Measurements from ENCODE around the gene KDM4B. TPM values are rescaled to one million over a fixed set of nuclear protein-coding genes. Genes with fewer than 3 reads are reported as not detected.

Gene KDM4B
- total RNA-seq, 8 experiments from 2014 or later, result 15.7 to 48.0 (median 33.0) TPM

- Histone ChIP-seq H3K4me3 (no peak overlapping the region), H3K27ac (peak overlapping the region; percentile 52 to 67), H3K4me1 (replicated peaks in 1 of 2) (peaks cover 67 to 69% of the 10 kb centered on the region in 2 donors)
- no peak for ATAC-seq (replicated peaks in 6 of 8)
- 80 to 97% (median 94%) methylated on average over 1 to 9 of the region's 44 CpGs; no CpG with 5 or more reads in 4 of the 10 experiments for WGBS, 10 experiments
- in situ Hi-C loops (cut with MboI; ENCODE audit: low pct_unique_long_range_greater_than_20kb in 2 of 9, low sequenced_read_pairs in 9 of 9, unreplicated experiment in 9 of 9), result no loop called here
Observed at GRCh38 chr19:5076440-5077208, 107.7 kb downstream of the KDM4B start.

GRCh38 chr19:5077209-5077515 lies 108.2 kb downstream of the KDM4B start:
- Histone ChIP-seq H3K4me3 (no peak overlapping the region), H3K27ac (peak overlapping the region; percentile 52 to 67), H3K4me1 (replicated peaks in 1 of 2) (peaks cover 70% of the 10 kb centered on the region in 2 donors)
- no peak for ATAC-seq (replicated peaks in 6 of 8)
- in situ Hi-C loops (cut with MboI; ENCODE audit: low pct_unique_long_range_greater_than_20kb in 2 of 9, low sequenced_read_pairs in 9 of 9, unreplicated experiment in 9 of 9), result no loop called here
- WGBS, 10 experiments, result 100% methylated on average over 4 of the region's 19 CpGs; no CpG with 5 or more reads in 9 of the 10 experiments

DNA sequence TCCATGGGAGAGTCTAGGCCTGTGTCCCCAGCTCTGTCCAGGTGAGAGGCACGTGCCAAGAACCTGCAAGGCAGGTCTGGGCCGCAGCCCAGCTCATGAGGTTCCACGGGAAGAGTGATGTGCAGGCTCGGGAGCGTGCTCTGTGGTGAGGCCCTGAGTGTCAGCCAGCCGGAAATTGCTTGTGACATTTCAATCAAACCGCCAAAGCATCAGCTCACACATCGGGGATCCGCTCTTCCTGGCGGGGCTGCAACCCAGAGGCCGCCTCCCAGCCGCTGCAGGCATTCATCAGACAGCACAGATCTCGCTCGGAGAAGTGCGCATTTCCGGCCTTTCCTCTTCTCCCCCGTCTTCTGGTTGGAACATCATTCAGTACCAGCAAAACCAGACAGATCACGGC lies 109.3 kb downstream of the KDM4B start:
- WGBS, 10 experiments, result 40 to 100% (median 70%) methylated on average over 1 to 7 of the region's 18 CpGs; no CpG with 5 or more reads in 4 of the 10 experiments
- H3K27ac ChIP-seq, result peak overlapping the region; percentile 67 to 74
- no peak overlapping the region for H3K4me3 ChIP-seq
- in situ Hi-C loops (cut with MboI; ENCODE audit: low pct_unique_long_range_greater_than_20kb in 2 of 9, low sequenced_read_pairs in 9 of 9, unreplicated experiment in 9 of 9), result no loop called here
- H3K4me1 ChIP-seq (replicated peaks in 1 of 2), result peaks cover 73 to 74% of the 10 kb centered on the region in 2 donors
- ATAC-seq (replicated peaks in 6 of 8), result peak in 5 of 8 experiments; percentile 37 to 79 (median 58)

DNA sequence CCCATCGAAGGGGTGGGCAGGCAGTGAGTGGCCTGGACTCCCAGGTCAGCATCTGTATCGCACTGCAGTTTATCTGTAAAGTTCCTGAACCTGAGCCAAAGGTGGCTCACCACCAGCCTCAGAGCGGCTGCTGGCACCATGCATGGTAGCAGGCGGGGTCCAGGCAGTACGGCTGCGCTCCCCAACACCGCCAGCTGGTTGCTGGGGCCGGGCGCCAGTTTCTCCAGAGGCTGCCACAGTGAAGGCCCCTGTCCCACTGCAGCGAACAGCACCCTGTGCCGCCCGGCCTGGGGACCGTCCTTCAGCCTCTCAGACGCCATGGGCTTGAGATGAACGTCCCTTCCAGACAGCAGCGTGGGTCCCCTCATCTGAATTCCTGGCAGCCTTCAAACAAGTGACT lies 109.8 kb downstream of the KDM4B start:
- peak in 1 of 8 experiments; percentile 1 for ATAC-seq (replicated peaks in 6 of 8)
- peaks cover 72 to 74% of the 10 kb centered on the region in 2 donors for H3K4me1 ChIP-seq (replicated peaks in 1 of 2)
- H3K27ac ChIP-seq, result peak overlapping the region; percentile 67 to 74
- WGBS, 10 experiments, result 89 to 100% (median 90%) methylated on average over 2 to 7 of the region's 16 CpGs; no CpG with 5 or more reads in 7 of the 10 experiments
- in situ Hi-C loops (cut with MboI; ENCODE audit: low pct_unique_long_range_greater_than_20kb in 2 of 9, low sequenced_read_pairs in 9 of 9, unreplicated experiment in 9 of 9), result no loop called here
- H3K4me3 ChIP-seq, result no peak overlapping the region

DNA sequence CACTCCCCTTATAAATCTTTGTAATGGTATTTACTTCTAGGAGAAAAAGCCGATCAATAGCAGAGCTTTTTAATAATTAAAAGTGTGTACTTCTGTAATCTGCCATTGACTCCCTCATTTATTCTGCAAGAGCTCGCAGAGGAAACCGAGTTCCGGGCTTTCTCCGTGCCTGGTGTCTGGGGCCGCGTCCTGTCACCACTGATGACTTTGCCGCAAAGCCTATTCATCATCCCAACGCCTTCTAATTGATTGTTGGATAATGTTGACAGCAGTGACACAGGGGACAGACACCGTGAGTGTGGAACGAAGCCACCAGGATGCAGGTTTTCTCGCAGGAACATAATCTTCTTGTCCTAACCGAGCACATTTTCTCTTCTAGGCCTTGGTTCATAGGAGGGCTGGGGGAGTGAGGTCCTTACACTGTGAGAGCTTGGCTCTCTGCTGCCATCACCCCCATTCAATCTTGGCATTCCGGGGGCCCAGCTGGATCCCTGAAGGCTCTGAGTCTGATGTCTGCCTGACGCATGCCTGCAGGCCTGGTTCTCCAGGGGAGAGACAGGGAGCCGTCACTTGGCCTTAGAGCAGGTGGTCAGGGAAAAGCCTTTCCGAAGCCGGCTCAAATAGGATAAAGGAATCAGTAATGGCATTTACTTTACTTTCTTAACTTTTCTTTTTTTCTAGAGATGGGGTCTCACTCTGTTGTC lies 110.3 kb downstream of the KDM4B start:
- Histone ChIP-seq H3K27ac (peak overlapping the region; percentile 67 to 74), H3K4me1 (replicated peaks in 1 of 2) (peaks cover 69 to 73% of the 10 kb centered on the region in 2 donors), H3K4me3 (no peak overlapping the region)
- in situ Hi-C loops (cut with MboI; ENCODE audit: low pct_unique_long_range_greater_than_20kb in 2 of 9, low sequenced_read_pairs in 9 of 9, unreplicated experiment in 9 of 9), result no loop called here
- WGBS, 10 experiments, result 60 to 100% (median 85%) methylated on average over 1 to 10 of the region's 18 CpGs; no CpG with 5 or more reads in 1 of the 10 experiments
- peak in 3 of 8 experiments; percentile 2 to 6 (median 2) for ATAC-seq (replicated peaks in 6 of 8)

DNA sequence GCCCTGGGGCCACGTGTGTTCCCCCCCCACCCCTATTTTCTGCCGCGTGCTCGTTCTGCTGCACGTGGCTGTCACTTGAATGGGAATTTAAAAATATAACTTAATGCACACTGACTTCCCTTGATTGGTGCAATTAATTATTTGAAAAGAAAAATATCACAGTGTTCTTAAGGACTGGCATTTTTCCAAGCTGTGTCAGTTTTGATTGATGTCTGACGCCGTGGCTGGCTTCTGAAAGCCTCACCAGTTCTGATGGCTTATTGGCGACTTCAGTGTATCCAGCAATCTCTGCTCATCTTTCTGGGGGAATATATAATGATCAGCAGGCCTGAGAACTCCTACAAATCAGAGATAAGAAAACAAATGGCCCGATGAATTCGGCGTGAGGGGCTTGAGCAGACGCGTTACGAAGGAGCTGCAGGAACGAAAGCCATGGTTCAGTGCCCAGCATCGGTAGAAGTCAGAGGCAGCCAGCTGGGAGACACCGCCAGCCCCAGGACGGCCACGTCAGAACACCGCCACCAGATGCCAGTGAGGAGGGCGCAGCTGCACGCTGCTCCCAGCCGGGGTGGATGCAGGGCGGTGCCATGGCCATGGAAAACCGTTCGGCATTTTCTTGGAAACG lies 111.2 kb downstream of the KDM4B start:
- Histone ChIP-seq H3K4me1 (replicated peaks in 1 of 2) (peaks cover 60 to 64% of the 10 kb centered on the region in 2 donors), H3K4me3 (no peak overlapping the region), H3K27ac (peak overlapping the region; percentile 67 to 74)
- 36 to 100% (median 89%) methylated on average over 1 to 14 of the region's 27 CpGs; no CpG with 5 or more reads in 1 of the 10 experiments for WGBS, 10 experiments
- in situ Hi-C loops (cut with MboI; ENCODE audit: low pct_unique_long_range_greater_than_20kb in 2 of 9, low sequenced_read_pairs in 9 of 9, unreplicated experiment in 9 of 9), result no loop called here
- no peak for ATAC-seq (replicated peaks in 6 of 8)

GRCh38 chr19:5080809-5081208 lies 111.9 kb downstream of the KDM4B start:
- Histone ChIP-seq H3K4me1 (replicated peaks in 1 of 2) (peaks cover 54 to 59% of the 10 kb centered on the region in 2 donors), H3K4me3 (no peak overlapping the region), H3K27ac (peak overlapping the region; percentile 67 to 74)
- in situ Hi-C loops (cut with MboI; ENCODE audit: low pct_unique_long_range_greater_than_20kb in 2 of 9, low sequenced_read_pairs in 9 of 9, unreplicated experiment in 9 of 9), result no loop called here
- ATAC-seq (replicated peaks in 6 of 8), result no peak
- WGBS, 10 experiments, result 78 to 100% (median 94%) methylated on average over 2 to 13 of the region's 19 CpGs; no CpG with 5 or more reads in 1 of the 10 experiments

DNA sequence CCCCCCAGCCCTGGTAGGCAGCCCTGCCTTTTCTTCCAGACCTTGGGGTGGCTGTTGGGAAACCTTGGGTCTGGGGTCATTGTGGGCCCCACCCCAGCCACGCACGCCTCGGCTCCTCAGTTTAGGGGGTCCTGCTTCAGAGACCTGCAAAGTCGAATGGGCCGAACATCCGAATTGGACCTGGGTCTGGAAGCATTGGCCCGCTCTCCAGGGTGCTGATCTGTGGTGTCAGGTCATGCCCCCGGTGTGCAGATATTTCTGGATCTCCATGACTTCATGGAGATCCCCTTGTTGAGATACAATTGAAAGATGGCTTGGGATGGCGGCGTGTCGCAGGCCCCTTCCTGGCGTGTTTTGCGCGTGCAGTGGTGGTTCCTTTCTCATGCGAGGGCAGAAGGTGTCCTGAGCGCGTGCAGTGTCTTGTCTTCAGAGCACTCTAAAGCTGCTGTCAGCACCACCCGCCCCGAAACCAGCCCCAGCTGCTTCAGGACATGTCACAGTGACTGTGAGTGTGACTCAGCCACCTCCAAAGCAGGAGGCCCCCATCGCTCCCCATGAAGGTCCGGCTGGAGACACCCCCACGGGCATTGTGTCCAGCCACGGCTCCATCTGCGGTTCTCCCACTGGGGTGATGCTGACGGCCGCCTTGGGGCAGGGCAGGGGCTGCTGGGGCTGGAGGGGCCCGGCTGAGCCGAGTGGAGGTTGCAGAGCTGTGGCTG lies 112.7 kb downstream of the KDM4B start:
- Histone ChIP-seq H3K4me1 (replicated peaks in 1 of 2) (peaks cover 54 to 59% of the 10 kb centered on the region in 2 donors), H3K27ac (peak overlapping the region; percentile 6 to 59), H3K4me3 (no peak overlapping the region)
- WGBS, 10 experiments, result 90 to 100% (median 94%) methylated on average over 2 to 6 of the region's 28 CpGs; no CpG with 5 or more reads in 4 of the 10 experiments
- ATAC-seq (replicated peaks in 6 of 8), result peak in 5 of 8 experiments; percentile 28 to 65 (median 49)
- in situ Hi-C loops (cut with MboI; ENCODE audit: low pct_unique_long_range_greater_than_20kb in 2 of 9, low sequenced_read_pairs in 9 of 9, unreplicated experiment in 9 of 9), result no loop called here

- Histone ChIP-seq H3K4me1 (replicated peaks in 1 of 2) (peaks cover 41 to 46% of the 10 kb centered on the region in 2 donors), H3K4me3 (no peak overlapping the region), H3K27ac (peak overlapping the region; percentile 52 to 81)
- WGBS, 10 experiments, result 10 to 83% (median 80%) methylated on average over 1 to 2 of the region's 13 CpGs; no CpG with 5 or more reads in 6 of the 10 experiments
- ATAC-seq (replicated peaks in 6 of 8), result peak; percentile 27 to 93 (median 90)
- in situ Hi-C loops (cut with MboI; ENCODE audit: low pct_unique_long_range_greater_than_20kb in 2 of 9, low sequenced_read_pairs in 9 of 9, unreplicated experiment in 9 of 9), result no loop called here
Observed at GRCh38 chr19:5083547-5083965, 114.6 kb downstream of the KDM4B start.

GRCh38 chr19:5085566-5085965 lies 116.7 kb downstream of the KDM4B start:
- 89 to 100% (median 100%) methylated on average over 1 to 9 of the region's 20 CpGs; no CpG with 5 or more reads in 4 of the 10 experiments for WGBS, 10 experiments
- no peak overlapping the region for H3K27ac ChIP-seq
- in situ Hi-C loops (cut with MboI; ENCODE audit: low pct_unique_long_range_greater_than_20kb in 2 of 9, low sequenced_read_pairs in 9 of 9, unreplicated experiment in 9 of 9), result no loop called here
- no peak for ATAC-seq (replicated peaks in 6 of 8)
- no peak overlapping the region for H3K4me3 ChIP-seq
- peaks cover 21 to 31% of the 10 kb centered on the region in 2 donors for H3K4me1 ChIP-seq (replicated peaks in 1 of 2)

GRCh38 chr19:5086230-5086629 lies 117.3 kb downstream of the KDM4B start:
- Histone ChIP-seq H3K4me1 (replicated peaks in 1 of 2) (peaks cover 25 to 32% of the 10 kb centered on the region in 2 donors), H3K4me3 (no peak overlapping the region), H3K27ac (no peak overlapping the region)
- WGBS, 10 experiments, result 95 to 100% methylated on average over 4 to 6 of the region's 19 CpGs; no CpG with 5 or more reads in 8 of the 10 experiments
- no peak for ATAC-seq (replicated peaks in 6 of 8)
- in situ Hi-C loops (cut with MboI; ENCODE audit: low pct_unique_long_range_greater_than_20kb in 2 of 9, low sequenced_read_pairs in 9 of 9, unreplicated experiment in 9 of 9), result no loop called here

GRCh38 chr19:5086725-5087439 lies 118.0 kb downstream of the KDM4B start:
- Histone ChIP-seq H3K4me3 (no peak overlapping the region), H3K27ac (no peak overlapping the region), H3K4me1 (replicated peaks in 1 of 2) (peaks cover 27 to 37% of the 10 kb centered on the region in 2 donors)
- ATAC-seq (replicated peaks in 6 of 8), result no peak
- in situ Hi-C loops (cut with MboI; ENCODE audit: low pct_unique_long_range_greater_than_20kb in 2 of 9, low sequenced_read_pairs in 9 of 9, unreplicated experiment in 9 of 9), result no loop called here
- 73 to 100% (median 83%) methylated on average over 1 to 8 of the region's 20 CpGs; no CpG with 5 or more reads in 6 of the 10 experiments for WGBS, 10 experiments

Measured in motor neuron (in vitro differentiated cells).